Activated CD4-positive, alpha-beta T cell treated with anti-CD3 and anti-CD28 coated beads, Interleukin-2, amount 50 U/mL, for 16 hours (primary cell): Measurements from ENCODE around the gene LRP8.
A peak's percentile ranks its signal among the peaks of the same experiment; 100 is the strongest.
"Not testable (repeated sequence)": the region's sequence is repeated elsewhere in the genome, so short reads cannot be mapped to it uniquely, and the experiment has no call there.

Experiments
- DNase-seq: peaks from one replicate; pipeline ENCODE4 v3.0.0-alpha.2; 2020

LRP8 gene

DNA sequence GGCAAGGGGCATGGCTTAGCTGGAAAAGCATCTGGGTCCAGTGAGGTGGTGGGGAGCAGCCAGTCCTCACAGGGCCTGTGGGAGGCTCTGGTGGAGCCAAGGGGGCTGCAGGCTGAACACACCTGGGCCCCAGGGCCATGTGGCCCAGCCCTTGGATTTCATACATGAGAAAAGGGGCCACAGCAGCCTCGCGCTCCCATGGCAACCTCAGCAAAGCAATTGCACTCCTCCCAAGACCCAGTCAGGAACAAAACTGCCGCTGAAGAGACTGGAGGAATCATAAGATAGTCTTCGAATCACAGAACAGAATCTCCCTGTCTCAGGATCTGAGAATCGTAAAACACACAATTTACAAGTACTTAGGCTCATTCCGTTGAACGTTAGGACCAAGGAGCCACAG is 24.6 kb downstream of the LRP8 start:
- DNase-seq, result no peak

DNA sequence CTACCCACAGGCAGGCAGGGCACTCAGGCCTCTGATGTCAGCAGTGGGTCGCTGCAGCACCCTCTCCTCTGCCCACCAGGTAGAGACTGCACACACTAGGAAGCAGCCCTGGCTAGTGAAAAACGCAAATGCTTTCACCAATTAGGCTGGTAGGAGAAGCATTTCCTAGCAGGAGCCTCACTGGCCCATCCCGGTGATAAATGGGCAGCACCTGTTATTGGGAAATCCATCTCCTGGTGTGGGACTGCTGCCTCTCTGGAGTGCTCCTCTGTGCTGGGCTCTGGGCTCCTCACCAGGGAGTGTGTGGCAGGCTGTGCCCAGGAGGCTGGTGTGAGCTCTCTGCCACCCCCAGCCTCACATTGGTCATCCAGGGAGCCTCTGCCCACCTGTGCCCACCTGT is 28.6 kb downstream of the LRP8 start:
- no peak for DNase-seq

- DNase-seq, result no peak
Observed at GRCh38 chr1:53298045-53298637, 29.7 kb downstream of the LRP8 start.

DNA sequence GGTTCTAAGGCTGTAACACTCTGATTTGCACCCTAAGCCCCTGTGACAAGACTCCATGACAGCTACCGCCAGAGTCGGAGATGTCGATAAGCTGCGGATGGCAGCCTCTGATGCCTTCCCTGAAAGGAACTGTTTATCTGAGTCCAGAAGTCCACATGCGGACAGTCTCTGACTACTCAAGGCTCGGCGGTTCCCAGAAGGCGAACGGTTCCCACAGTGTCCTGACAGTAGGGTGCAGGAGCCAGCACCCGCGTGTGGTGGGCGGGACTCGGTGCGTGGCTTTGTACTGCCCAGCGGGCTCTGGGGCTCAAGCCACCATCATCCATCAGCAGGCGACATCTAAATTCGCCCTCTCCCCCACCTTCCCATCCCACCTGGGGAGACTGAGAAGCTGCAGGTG is 30.7 kb downstream of the LRP8 start:
- no peak for DNase-seq

DNA sequence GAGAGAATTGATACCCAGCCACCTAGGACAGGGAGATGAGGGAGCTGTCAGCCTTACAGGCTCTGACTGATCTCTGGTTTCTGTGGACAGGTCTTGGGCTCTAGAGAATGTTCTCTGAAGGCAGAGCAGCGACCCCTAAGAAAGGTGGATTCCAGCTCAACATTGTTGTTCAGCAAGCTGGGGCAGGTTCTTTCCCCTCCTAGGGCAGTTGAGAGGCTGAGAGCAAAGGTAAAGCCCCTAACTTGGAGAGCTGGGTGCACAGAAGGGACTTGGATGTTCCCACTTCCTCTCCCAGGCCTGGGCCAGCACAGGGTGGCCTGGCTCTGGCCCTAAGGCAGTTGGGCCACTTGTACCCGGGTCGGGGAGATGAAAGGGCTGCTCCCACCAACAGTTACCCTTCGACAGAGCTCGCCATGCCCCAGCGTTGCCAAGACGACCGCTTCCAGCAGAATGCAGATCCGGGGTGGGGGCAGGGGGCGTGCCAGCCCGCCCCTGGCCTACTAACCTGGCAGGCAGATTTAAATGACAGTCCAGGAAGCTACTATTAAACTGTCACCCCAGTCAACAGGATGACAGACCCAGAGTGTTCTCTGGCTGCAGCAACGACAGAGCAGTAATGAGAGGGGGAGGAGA is 31.6 kb downstream of the LRP8 start:
- no peak for DNase-seq

- no peak for DNase-seq
Observed at GRCh38 chr1:53295726-53296116, 32.1 kb downstream of the LRP8 start.

GRCh38 chr1:53295295-53295694 is 32.6 kb downstream of the LRP8 start:
- no peak for DNase-seq

GRCh38 chr1:53294567-53294966 is 33.3 kb downstream of the LRP8 start:
- peak; percentile 71 for DNase-seq

- DNase-seq, result no peak
Observed at GRCh38 chr1:53294061-53294460, 33.8 kb downstream of the LRP8 start.

DNA sequence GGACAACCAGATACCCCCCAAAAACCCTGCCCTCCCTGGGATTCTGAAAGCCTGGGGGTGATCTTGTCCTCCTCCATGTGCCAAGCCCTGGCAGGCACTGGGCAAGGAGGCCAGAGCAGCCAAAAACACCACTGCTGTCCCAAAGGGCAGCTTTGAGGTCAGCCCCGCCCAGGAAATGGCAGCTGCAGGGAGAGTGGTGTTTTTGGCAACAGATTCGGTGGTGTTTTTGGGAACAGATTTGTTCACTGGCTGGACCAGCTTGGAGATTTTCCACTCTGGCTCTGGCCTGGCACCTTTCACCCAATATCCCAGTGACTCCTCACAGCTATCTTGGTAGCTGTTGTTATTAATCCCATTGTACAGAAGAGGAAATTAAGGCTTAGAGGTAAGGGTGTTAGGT is 34.7 kb downstream of the LRP8 start:
- DNase-seq, result no peak

GRCh38 chr1:53292690-53293089 is 35.2 kb downstream of the LRP8 start:
- no peak for DNase-seq

GRCh38 chr1:53291574-53291973 is 36.3 kb downstream of the LRP8 start:
- no peak for DNase-seq

- no peak for DNase-seq
Observed at GRCh38 chr1:53288790-53289429, 39.0 kb downstream of the LRP8 start.

- DNase-seq, result no peak
Observed at GRCh38 chr1:53288002-53288789, 39.7 kb downstream of the LRP8 start.

DNA sequence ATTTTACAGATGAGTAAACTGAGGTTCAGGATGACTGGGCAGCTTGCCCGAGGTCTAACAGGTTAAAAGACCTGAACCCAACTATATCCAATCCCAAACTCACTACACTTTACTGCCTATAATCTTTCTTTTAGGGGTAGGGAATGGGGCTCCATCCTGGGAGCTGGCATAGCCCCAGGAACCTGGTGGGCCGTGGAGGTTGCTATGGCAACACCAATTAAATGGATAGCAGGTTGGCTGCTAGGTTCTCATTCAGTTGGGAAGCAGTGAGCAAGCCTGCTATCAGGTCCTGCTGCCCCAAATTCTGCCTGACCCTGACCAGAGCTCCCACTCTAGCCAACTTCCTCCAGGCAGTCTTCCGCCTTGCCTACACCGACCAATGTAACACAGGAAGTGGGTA is 40.9 kb downstream of the LRP8 start:
- no peak for DNase-seq

DNA sequence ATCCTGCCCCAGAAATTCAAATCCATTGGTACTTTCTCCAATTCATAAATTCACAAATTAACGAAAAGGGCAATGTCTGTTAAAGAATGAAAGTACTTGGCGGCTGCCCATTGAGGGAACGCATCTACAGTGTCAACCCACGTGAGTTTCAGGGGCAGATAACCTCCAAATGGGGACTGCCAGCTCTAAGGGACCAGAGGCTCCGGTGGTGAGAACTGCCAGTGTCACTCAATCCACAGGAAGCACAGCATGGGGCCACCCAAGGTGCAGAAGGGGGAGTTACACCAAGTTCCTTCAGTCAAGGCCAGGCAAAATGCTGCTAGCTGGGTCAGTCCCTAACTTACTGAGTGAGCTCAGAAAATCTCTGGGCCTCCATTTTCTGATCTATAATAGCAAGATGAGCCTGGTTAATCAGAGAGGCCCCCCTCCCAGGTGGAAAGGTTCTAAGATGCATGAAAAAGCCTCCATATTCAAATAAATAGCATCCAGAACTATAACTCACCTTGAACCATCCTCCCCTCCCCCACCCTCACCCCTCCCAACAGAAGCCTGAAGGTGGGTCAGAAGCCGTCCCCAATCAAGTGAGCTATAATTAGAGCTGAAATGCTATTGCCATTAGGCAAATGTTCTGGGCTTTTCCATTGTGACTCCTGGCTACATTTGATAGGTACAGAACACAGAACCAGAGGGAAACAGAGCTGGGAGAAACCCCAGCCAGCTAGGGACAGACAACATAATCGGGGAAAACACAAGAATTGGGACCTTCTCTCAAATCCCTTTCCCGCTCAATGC is 41.7 kb downstream of the LRP8 start:
- DNase-seq, result no peak

GRCh38 chr1:53285546-53285945 is 42.3 kb downstream of the LRP8 start:
- no peak for DNase-seq

GRCh38 chr1:53284224-53285020 is 43.4 kb downstream of the LRP8 start:
- no peak for DNase-seq

- not testable (repeated sequence) for DNase-seq
Observed at GRCh38 chr1:53283156-53283555, 44.7 kb downstream of the LRP8 start.

DNA sequence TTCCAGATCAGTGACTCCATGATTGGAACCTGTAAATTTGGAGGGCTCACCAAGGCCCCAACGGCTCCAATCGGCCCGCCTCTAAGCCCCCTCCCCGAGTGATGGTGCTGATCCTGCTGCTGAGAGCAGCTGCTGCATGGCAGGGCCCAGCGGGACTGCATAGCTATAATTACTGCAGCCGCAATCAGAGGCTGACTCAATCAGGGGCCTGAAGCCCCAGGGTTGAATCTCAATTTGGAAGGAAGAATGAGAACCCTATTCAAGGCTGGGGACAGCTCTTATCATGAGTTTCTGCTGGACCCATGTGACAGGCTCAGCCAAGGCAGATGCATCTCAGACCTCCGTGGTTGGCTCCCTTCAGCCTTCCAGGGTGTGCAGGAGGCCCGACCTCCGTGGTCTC is 46.7 kb downstream of the LRP8 start:
- DNase-seq, result no peak

DNA sequence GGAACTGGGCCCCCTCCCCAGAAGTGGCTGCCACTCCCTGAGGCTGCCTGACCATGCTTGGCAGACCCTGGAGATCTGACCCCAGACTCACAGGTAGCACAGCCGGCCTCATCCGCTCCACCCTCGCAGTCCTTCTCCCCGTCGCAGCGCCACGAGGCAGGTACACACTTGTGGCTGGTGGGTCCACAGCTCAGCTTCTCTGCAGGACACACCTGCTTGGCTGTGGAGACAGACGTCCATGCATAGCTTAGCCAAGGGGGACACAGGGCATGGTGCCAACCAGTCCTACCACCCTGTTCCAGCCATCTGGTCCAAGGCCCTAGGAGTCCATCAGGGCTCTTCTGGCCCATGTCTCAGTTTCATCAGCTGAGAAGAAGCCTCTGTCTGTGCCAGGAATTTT is 47.4 kb downstream of the LRP8 start:
- DNase-seq, result no peak
